ENCODE measurements around the gene TRPV3.

DNA sequence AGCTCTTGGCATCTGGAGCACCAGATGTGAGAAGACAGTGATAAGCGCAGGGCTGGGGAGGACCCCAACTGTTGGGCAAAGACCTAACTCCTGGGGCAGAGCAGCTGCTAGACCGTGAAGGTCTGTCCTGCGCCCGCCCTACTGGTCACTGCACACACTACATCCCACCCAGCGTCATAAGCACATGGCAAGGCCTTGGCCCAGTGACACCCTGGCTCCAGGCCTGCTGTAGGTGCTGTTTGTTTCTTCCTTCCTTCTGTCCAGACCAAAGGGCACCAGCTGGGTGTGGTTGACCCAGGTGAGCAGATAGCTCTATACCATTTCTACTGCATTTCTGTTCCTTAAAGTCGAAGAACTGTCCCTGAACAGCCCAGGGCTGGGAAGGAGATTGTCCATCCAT is 6.4 kb downstream of the TRPV3 start:
- TF ChIP-seq FOXP2 (optimal IDR thresholded peaks at IDR 0.05; ENCODE audit: control extremely low read depth, extremely low read length, insufficient read depth) (no peak), EZH2 (IDR thresholded peaks at IDR 0.05) (no peak)

All from SK-N-MC (cell line).